Measurements from ENCODE around the gene CHD6.

The CHD6 gene

DNA sequence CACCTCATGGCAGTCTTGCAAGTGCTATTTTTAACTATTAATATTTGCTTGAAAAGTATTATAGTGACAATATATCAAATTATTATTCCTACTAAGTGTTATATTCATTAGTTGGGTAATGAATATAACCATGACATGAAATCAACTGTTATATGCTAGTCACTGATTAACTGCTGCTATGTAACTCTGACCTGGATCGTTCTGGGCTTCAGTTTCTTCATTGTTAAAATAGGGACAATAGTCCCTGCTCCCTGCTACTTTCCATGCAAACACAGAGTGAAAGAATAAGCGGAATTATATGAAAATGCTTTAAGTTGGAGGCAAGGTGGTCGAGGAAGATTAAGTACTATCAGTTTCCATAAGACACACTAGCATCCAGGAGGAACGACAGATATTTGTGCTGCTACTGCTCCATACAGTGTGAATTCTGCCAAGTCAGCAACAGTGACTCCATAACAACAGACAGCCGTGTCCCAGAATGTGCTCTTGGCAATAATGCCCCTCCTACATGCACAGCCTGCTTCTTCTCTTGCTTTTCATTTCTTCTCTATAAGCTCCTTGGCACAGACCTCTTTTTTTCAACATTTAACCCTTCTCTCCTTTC, 107.2 kb downstream of the CHD6 start:
- H3K9ac ChIP-seq (ENCODE audit: low read depth, low read length), result no peak overlapping the region
- peaks cover 3% of the 10 kb centered on the region for H3K36me3 ChIP-seq (ENCODE audit: control insufficient read depth, insufficient read depth, low read length)
- H3K9me3 ChIP-seq (ENCODE audit: control insufficient read depth, insufficient read depth, low read length), result no peaks in the 10 kb centered on the region
- no peak overlapping the region for H3K4me3 ChIP-seq (ENCODE audit: low read depth, low read length)
- H3K27me3 ChIP-seq (ENCODE audit: control insufficient read depth, insufficient read depth, low read length), result no peaks in the 10 kb centered on the region
- peaks cover 2% of the 10 kb centered on the region for H3K4me1 ChIP-seq (ENCODE audit: control insufficient read depth, insufficient read depth, low read length)

DNA sequence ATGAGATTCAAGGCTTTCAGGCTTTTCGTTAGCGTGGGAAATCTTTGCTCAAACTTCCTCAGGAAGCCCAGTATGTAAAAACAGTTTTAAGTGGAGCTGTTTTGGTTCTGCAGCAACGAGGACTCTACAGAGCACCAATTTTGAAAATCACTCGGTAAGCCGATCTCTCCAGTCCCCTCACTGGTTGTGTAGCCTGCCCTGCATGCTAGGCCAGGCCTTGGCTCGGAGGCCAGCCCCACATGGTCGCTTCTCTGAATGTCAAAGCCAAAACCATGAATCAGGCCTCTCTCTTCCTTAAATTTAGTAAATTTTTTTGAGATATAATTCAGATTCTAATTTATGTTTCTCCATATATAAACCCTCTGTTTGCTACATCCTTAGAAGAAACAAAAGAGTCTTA, 108.0 kb downstream of the CHD6 start:
- no peaks in the 10 kb centered on the region for H3K9me3 ChIP-seq (ENCODE audit: control insufficient read depth, insufficient read depth, low read length)
- peaks cover 3% of the 10 kb centered on the region for H3K36me3 ChIP-seq (ENCODE audit: control insufficient read depth, insufficient read depth, low read length)
- H3K4me1 ChIP-seq (ENCODE audit: control insufficient read depth, insufficient read depth, low read length), result peaks cover 2% of the 10 kb centered on the region
- H3K27me3 ChIP-seq (ENCODE audit: control insufficient read depth, insufficient read depth, low read length), result no peaks in the 10 kb centered on the region
- no peak overlapping the region for H3K4me3 ChIP-seq (ENCODE audit: low read depth, low read length)
- no peak overlapping the region for H3K9ac ChIP-seq (ENCODE audit: low read depth, low read length)

DNA sequence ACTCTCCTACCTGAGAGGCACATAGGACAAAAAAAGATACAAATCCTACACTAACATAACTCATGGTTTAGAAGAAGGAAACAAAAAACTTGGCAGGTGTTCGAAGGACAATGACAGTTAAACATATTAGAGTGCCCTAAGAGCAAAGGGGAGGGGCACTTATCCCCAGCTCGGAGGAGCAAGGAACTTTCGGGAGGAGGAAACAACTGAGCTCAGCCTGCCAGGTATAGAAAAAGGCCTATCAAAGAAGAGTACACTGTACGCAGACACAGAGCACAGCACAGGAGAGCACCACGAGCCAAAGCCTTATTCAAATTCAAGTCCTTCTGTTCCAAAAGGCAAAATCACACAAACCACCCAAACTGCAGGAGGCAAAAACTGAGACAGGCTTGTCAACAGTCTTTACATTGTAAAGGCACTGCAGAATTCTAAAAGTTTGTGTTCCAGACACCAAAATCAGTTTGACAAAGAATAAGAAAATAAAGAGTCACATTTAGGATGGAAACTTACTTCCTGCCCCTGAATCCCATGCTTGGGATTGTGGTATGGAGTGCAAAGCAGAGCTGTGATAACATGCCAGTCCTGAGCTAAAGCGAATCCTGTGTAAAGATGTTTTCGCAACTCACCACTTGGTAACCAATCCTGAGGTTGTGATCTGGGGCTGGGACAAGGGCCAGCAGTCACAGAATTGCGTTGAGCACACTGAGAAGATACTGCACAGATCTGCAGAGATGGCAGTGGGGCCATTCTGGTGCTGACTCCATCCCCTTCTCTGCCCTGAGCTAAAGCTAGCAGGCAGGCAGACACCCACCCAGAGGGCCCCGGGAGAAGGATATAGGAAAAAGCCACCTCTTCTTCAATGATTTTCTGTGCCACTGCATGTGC, 108.6 kb downstream of the CHD6 start:
- no peaks in the 10 kb centered on the region for H3K9me3 ChIP-seq (ENCODE audit: control insufficient read depth, insufficient read depth, low read length)
- H3K36me3 ChIP-seq (ENCODE audit: control insufficient read depth, insufficient read depth, low read length), result peaks cover under 1% of the 10 kb centered on the region
- H3K27me3 ChIP-seq (ENCODE audit: control insufficient read depth, insufficient read depth, low read length), result no peaks in the 10 kb centered on the region
- H3K9ac ChIP-seq (ENCODE audit: low read depth, low read length), result no peak overlapping the region
- H3K4me1 ChIP-seq (ENCODE audit: control insufficient read depth, insufficient read depth, low read length), result peaks cover 2% of the 10 kb centered on the region
- no peak overlapping the region for H3K4me3 ChIP-seq (ENCODE audit: low read depth, low read length)

DNA sequence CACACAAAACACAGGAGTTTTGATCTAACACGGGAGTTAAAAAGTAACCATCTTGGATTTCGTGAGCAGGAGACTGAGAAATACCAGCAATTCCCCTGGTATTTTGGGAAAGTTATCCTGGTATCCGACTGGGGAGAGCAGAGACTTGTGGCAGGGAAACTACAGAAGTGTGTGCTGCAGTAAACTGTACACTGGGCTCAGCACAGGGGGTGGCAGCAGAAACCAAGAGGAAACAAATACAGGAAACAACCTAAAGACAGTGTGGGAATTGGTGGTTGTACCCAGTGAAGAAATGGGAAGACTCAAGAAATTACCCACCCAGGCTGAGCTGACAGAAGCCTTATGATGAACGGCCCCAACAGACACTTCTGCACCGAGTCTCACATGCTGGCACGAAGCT, 109.8 kb downstream of the CHD6 start:
- H3K36me3 ChIP-seq (ENCODE audit: control insufficient read depth, insufficient read depth, low read length), result no peaks in the 10 kb centered on the region
- H3K27me3 ChIP-seq (ENCODE audit: control insufficient read depth, insufficient read depth, low read length), result no peaks in the 10 kb centered on the region

DNA sequence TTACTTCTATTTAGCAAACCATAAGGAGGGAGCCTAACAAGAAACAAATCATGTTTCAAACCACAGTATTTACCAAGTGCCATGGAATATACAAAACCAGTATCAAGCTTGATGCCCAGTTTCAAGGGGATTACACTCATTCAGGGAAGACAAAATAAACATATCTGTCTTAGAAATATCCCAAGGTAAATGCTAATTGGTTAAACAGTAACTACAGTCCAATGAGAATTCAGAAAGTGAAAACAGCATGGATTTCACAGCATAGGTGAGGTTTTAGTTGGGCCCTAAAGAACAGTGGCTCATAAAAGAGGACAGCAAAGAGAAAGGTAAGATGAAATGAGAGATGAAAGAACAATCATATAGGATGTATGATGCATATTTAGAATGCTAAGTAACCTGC, 110.3 kb downstream of the CHD6 start:
- H3K27me3 ChIP-seq (ENCODE audit: control insufficient read depth, insufficient read depth, low read length), result no peaks in the 10 kb centered on the region
- no peak overlapping the region for H3K9ac ChIP-seq (ENCODE audit: low read depth, low read length)
- H3K9me3 ChIP-seq (ENCODE audit: control insufficient read depth, insufficient read depth, low read length), result no peaks in the 10 kb centered on the region
- H3K36me3 ChIP-seq (ENCODE audit: control insufficient read depth, insufficient read depth, low read length), result no peaks in the 10 kb centered on the region
- H3K4me1 ChIP-seq (ENCODE audit: control insufficient read depth, insufficient read depth, low read length), result peaks cover 2% of the 10 kb centered on the region
- H3K4me3 ChIP-seq (ENCODE audit: low read depth, low read length), result no peak overlapping the region

More for the DNA sequence above, 109.8 kb downstream of the CHD6 start:
- no peak overlapping the region for H3K4me3 ChIP-seq (ENCODE audit: low read depth, low read length)
- no peaks in the 10 kb centered on the region for H3K9me3 ChIP-seq (ENCODE audit: control insufficient read depth, insufficient read depth, low read length)
- H3K9ac ChIP-seq (ENCODE audit: low read depth, low read length), result no peak overlapping the region
- H3K4me1 ChIP-seq (ENCODE audit: control insufficient read depth, insufficient read depth, low read length), result peaks cover 2% of the 10 kb centered on the region

DNA sequence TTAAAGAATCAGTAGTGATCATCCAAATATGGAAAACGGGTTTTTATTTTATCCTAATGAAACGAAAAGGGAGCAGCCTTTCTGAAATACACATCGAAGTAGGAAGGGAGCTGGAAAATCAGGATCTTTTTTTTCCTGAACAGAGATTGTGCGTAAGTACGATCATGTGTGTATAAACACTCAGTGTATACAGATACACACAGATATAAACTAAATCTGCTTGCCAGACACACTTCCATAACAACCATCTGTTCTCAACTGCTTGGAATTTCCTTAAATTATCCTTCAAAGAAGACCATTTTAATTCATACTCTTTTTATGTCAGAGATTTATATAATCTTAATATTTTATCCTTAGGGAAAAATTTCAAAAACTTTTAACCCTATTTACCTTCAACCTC, 110.7 kb downstream of the CHD6 start:
- Histone ChIP-seq H3K4me1 (ENCODE audit: control insufficient read depth, insufficient read depth, low read length) (no peaks in the 10 kb centered on the region), H3K36me3 (ENCODE audit: control insufficient read depth, insufficient read depth, low read length) (no peaks in the 10 kb centered on the region)

DNA sequence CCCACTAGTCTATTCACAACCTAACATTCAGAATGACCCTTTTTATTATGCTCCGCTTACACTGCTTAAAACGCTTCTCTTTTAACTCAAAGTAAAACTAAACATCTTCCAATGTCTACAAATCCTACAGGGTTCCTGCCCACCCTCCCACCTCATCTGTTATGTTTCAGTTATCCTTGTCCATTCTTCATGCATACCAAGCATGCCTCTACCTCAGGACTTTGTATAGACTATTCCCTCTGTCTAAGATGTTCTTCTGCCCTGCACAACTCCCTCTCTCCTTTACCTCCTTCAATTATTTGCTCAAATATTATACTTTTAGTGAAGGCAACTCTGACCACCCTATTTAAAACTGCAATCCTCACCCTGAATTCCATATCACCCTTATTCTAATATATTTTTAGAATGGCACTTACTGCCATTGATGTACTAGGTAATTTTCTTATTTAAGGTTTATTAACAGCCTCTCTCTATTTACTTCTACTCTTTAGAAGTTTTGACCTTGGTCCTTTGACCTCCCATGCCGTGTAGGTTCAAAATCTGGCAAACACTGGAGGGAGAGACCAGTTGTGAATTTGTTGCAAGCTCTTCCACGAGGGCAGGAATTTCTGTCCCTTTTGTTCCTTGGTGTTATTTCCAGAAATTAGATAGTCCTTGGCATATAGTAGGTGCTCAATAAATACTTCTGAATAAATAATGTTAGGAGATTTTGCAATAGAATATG, 111.8 kb downstream of the CHD6 start:
- no peaks in the 10 kb centered on the region for H3K36me3 ChIP-seq (ENCODE audit: control insufficient read depth, insufficient read depth, low read length)
- H3K4me1 ChIP-seq (ENCODE audit: control insufficient read depth, insufficient read depth, low read length), result no peaks in the 10 kb centered on the region

More for the DNA sequence above, 110.7 kb downstream of the CHD6 start:
- Histone ChIP-seq H3K4me3 (ENCODE audit: low read depth, low read length) (no peak overlapping the region), H3K27me3 (ENCODE audit: control insufficient read depth, insufficient read depth, low read length) (no peaks in the 10 kb centered on the region), H3K9ac (ENCODE audit: low read depth, low read length) (no peak overlapping the region), H3K9me3 (ENCODE audit: control insufficient read depth, insufficient read depth, low read length) (no peaks in the 10 kb centered on the region)

DNA sequence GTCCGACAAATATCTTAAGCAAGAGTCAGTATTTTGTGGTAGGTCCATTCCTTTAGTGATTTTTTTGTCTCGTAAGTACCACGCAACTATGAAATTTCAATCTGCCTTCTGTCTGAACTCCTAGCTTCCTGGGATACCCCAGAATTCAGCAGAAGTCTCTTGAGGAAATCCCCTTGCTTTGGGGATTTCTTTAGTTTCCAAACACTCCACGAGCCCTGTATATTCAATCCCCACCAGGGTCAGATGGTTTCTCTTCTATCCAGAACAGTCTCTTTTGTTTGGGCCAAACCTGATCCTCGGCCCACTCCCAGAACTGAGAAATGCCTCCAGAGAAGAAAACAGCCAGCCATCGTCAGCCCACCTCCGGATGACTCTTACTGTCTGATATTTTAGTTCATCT, 113.0 kb downstream of the CHD6 start:
- H3K36me3 ChIP-seq (ENCODE audit: control insufficient read depth, insufficient read depth, low read length), result no peaks in the 10 kb centered on the region
- H3K4me1 ChIP-seq (ENCODE audit: control insufficient read depth, insufficient read depth, low read length), result peaks cover 5% of the 10 kb centered on the region

More for the DNA sequence above, 111.8 kb downstream of the CHD6 start:
- Histone ChIP-seq H3K27me3 (ENCODE audit: control insufficient read depth, insufficient read depth, low read length) (no peaks in the 10 kb centered on the region), H3K9me3 (ENCODE audit: control insufficient read depth, insufficient read depth, low read length) (no peaks in the 10 kb centered on the region), H3K9ac (ENCODE audit: low read depth, low read length) (no peak overlapping the region), H3K4me3 (ENCODE audit: low read depth, low read length) (no peak overlapping the region)

DNA sequence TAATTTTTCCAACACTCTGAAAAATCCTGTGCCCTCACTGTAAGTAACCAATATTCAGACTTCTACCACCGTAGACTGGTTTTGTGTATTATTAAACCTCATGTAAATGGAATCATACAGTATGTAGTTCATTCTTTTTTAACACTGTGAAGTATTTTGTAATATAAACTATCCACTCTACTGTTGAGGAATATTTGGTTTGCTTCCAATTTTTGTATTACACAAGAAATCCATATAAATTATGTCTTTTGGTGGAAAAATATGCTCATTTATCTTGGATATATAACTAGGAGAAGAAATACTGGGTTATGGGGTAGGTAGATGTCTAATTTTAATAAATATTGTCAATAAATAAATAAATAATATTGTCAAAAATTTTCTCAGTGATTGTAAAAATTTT, 116.8 kb downstream of the CHD6 start:
- peaks cover 5% of the 10 kb centered on the region for H3K4me1 ChIP-seq (ENCODE audit: control insufficient read depth, insufficient read depth, low read length)
- H3K36me3 ChIP-seq (ENCODE audit: control insufficient read depth, insufficient read depth, low read length), result peaks cover 7% of the 10 kb centered on the region
- no peak overlapping the region for H3K9ac ChIP-seq (ENCODE audit: low read depth, low read length)
- H3K27me3 ChIP-seq (ENCODE audit: control insufficient read depth, insufficient read depth, low read length), result no peaks in the 10 kb centered on the region
- H3K4me3 ChIP-seq (ENCODE audit: low read depth, low read length), result no peak overlapping the region
- no peaks in the 10 kb centered on the region for H3K9me3 ChIP-seq (ENCODE audit: control insufficient read depth, insufficient read depth, low read length)

More for the DNA sequence above, 113.0 kb downstream of the CHD6 start:
- no peak overlapping the region for H3K4me3 ChIP-seq (ENCODE audit: low read depth, low read length)
- H3K9ac ChIP-seq (ENCODE audit: low read depth, low read length), result no peak overlapping the region
- no peaks in the 10 kb centered on the region for H3K27me3 ChIP-seq (ENCODE audit: control insufficient read depth, insufficient read depth, low read length)
- no peaks in the 10 kb centered on the region for H3K9me3 ChIP-seq (ENCODE audit: control insufficient read depth, insufficient read depth, low read length)

DNA sequence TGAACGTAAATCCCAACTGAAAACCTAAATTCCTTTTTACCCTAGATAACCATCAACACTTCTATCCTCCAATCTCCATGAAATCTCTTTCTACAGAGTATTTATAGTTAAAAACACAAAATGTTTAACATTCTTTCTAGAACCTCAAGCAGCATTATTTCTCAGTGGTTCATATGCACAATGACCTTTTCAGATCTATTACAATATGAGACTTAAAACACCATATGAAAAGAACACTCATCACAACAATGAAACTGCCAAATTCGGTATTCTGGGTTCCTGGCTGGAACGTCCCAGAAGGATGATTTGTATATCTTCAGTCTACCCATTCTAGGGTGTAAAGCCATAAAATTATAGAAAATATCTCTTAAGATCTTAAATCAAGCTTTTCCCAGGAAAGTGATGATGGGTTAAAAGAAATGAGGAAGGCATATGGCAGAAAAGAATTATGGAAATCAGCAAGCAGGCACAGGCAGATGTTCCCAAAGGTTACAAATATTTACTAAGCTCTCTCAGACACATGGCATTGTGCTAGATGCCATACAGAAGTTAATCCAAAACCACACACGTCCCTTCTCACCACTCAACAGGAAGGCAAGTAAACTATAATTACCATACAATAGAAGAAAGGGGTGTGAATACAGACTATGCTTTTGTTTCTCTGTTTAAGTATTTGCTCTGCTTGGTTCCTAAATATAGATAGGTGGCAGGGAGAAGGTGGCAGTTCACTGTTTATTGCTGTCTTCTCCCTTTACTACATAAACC, 118.0 kb downstream of the CHD6 start:
- no peaks in the 10 kb centered on the region for H3K27me3 ChIP-seq (ENCODE audit: control insufficient read depth, insufficient read depth, low read length)
- H3K4me3 ChIP-seq (ENCODE audit: low read depth, low read length), result no peak overlapping the region
- H3K9me3 ChIP-seq (ENCODE audit: control insufficient read depth, insufficient read depth, low read length), result no peaks in the 10 kb centered on the region
- H3K4me1 ChIP-seq (ENCODE audit: control insufficient read depth, insufficient read depth, low read length), result peaks cover 5% of the 10 kb centered on the region
- peaks cover 7% of the 10 kb centered on the region for H3K36me3 ChIP-seq (ENCODE audit: control insufficient read depth, insufficient read depth, low read length)
- no peak overlapping the region for H3K9ac ChIP-seq (ENCODE audit: low read depth, low read length)

DNA sequence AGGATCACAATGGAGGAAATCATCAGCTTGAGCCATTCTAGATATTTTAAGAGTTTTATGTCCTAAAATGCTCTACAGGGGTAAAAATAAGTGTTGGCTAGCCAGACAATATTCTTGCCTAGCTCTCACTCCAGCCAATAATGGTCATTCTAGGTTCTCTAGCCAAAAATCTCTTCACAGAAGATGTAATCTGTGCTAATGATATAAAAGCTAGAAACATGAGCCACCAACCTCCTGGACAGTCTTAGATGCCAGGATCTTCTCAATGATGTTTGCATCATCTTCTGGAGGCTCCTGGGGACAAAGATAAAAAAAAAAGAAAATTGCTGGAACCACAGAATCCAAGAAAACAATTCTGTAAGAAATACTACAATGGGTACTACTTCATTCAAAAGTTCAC, 119.1 kb downstream of the CHD6 start:
- H3K27me3 ChIP-seq (ENCODE audit: control insufficient read depth, insufficient read depth, low read length), result no peaks in the 10 kb centered on the region

More for the DNA sequence above, 119.1 kb downstream of the CHD6 start:
- Histone ChIP-seq H3K9ac (ENCODE audit: low read depth, low read length) (no peak overlapping the region), H3K36me3 (ENCODE audit: control insufficient read depth, insufficient read depth, low read length) (peaks cover 7% of the 10 kb centered on the region), H3K4me1 (ENCODE audit: control insufficient read depth, insufficient read depth, low read length) (peaks cover 5% of the 10 kb centered on the region), H3K9me3 (ENCODE audit: control insufficient read depth, insufficient read depth, low read length) (no peaks in the 10 kb centered on the region), H3K4me3 (ENCODE audit: low read depth, low read length) (no peak overlapping the region)

Measured in iPS-15b (cell line).